H1 (cell line): ENCODE measurements around the gene MAFG. TPM values are rescaled to one million over a fixed set of nuclear protein-coding genes. Genes with fewer than 3 reads are reported as not detected.

Experiments used
- ASH2L ChIP-seq: fragments of 200-600, 300-600 bp; sonication (generic); IDR thresholded peaks from one replicate; pipeline ENCODE4 v1.7.1; 2017; ENCODE audit warnings: low read length
- CEBPB ChIP-seq: IDR thresholded peaks from 2 replicates; pipeline ENCODE4 v1.6.1; 2012; ENCODE audit warnings: low read depth, low read length
- GTF2F1 ChIP-seq: IDR thresholded peaks from 2 replicates; pipeline ENCODE4 v1.6.1; 2012; ENCODE audit warnings: low read depth, low read length, improper control_type of control experiment, borderline replicate concordance
- KDM5A ChIP-seq: fragments of 200-600 bp; IDR thresholded peaks from 2 replicates; pipeline ENCODE4 v1.7.1; 2012; ENCODE audit warnings: mild to moderate bottlenecking, low read length, inconsistent platforms, mixed read lengths
- NANOG ChIP-seq: IDR thresholded peaks from 2 replicates; pipeline ENCODE4 v1.6.1; 2011; ENCODE audit warnings: low read length, low read depth, mild to moderate bottlenecking, inconsistent platforms; ENCODE audit not compliant: insufficient read depth, poor library complexity, severe bottlenecking
- RBBP5 ChIP-seq: IDR thresholded peaks from 2 replicates; pipeline ENCODE4 v1.7.1; 2012; ENCODE audit warnings: low read depth, mild to moderate bottlenecking, inconsistent platforms, low read length, moderate library complexity, borderline replicate concordance
- RNF2 ChIP-seq: fragments of 200-900, 300-1000 bp; sonication (generic); IDR thresholded peaks from 2 replicates; pipeline ENCODE4 v1.7.1; 2016; ENCODE audit warnings: borderline replicate concordance, low read depth, mild to moderate bottlenecking, antibody characterized with exemption, low read length; ENCODE audit not compliant: poor library complexity, severe bottlenecking; ENCODE audit errors: missing control alignments
- RXRA ChIP-seq: IDR thresholded peaks from 2 replicates; pipeline ENCODE4 v1.6.1; 2011; ENCODE audit warnings: low read depth, mild to moderate bottlenecking, low read length, moderate library complexity; ENCODE audit not compliant: insufficient read depth
- SIN3A ChIP-seq, 2 experiments: IDR thresholded peaks in 1 of 2; conservative IDR thresholded peaks in 1 of 2; 2 replicates each; pipeline ENCODE4 v1.6.1; 2011 to 2012; ENCODE audit warnings: low read length in 2 of 2, improper control_type of control experiment in 1 of 2, low read depth in 1 of 2, mild to moderate bottlenecking in 1 of 2
- SIX5 ChIP-seq: IDR thresholded peaks from 2 replicates; pipeline ENCODE4 v1.6.1; 2011; ENCODE audit warnings: mild to moderate bottlenecking, low read depth, low read length
- SP1 ChIP-seq: IDR thresholded peaks from 2 replicates; pipeline ENCODE4 v1.6.1; 2011; ENCODE audit warnings: low read depth, low read length
- TCF12 ChIP-seq: IDR thresholded peaks from 2 replicates; pipeline ENCODE4 v1.6.1; 2011; ENCODE audit warnings: low read depth, mild to moderate bottlenecking, low read length
- TEAD4 ChIP-seq: IDR thresholded peaks from 2 replicates; pipeline ENCODE4 v1.6.1; 2012; ENCODE audit warnings: low read depth, low read length, inconsistent platforms, mixed read lengths
- polyA plus RNA-seq, 7 experiments: library from polyadenylated mRNA; depleted of rRNA in 3 of 7; stranded (reverse) in 5 of 7; unstranded in 2 of 7; fragments of >200 nt in 5 of 7; fragments of 200-250 nt in 2 of 7; gene quantifications; 1 replicate in 5 of 7; 2 replicates in 1 of 7; 4 replicates in 1 of 7; pipeline versions ENCODE4 v1.2.1 to v1.2.3, GENCODE V29; 2011 to 2013; ENCODE audit warnings: missing spikeins in 2 of 7, mixed read lengths in 2 of 7
- total RNA-seq: library from RNA; stranded (reverse); fragmentation: NEBNext Ultra II Directional; extraction: Animal tissue kit (Norgen Biotek cat#: 25700); gene quantifications from 2 replicates; pipeline ENCODE4 v1.2.1, GENCODE V29; 2021
- TF ChIP-seq, protein P1 (sequence below): IDR thresholded peaks from 2 replicates; pipeline ENCODE4 v1.6.1; 2012; ENCODE audit warnings: low read length, inconsistent platforms
- TF ChIP-seq, protein P2 (sequence below): IDR thresholded peaks from 2 replicates; pipeline ENCODE4 v1.6.1; 2012; ENCODE audit warnings: inconsistent platforms

Gene MAFG
- total and polyA plus RNA-seq, 2 of the 8 experiments (the other 6 are each of a cell fraction or from before 2014, with no cell fraction given) = 25.5 to 26.9 TPM

DNA sequence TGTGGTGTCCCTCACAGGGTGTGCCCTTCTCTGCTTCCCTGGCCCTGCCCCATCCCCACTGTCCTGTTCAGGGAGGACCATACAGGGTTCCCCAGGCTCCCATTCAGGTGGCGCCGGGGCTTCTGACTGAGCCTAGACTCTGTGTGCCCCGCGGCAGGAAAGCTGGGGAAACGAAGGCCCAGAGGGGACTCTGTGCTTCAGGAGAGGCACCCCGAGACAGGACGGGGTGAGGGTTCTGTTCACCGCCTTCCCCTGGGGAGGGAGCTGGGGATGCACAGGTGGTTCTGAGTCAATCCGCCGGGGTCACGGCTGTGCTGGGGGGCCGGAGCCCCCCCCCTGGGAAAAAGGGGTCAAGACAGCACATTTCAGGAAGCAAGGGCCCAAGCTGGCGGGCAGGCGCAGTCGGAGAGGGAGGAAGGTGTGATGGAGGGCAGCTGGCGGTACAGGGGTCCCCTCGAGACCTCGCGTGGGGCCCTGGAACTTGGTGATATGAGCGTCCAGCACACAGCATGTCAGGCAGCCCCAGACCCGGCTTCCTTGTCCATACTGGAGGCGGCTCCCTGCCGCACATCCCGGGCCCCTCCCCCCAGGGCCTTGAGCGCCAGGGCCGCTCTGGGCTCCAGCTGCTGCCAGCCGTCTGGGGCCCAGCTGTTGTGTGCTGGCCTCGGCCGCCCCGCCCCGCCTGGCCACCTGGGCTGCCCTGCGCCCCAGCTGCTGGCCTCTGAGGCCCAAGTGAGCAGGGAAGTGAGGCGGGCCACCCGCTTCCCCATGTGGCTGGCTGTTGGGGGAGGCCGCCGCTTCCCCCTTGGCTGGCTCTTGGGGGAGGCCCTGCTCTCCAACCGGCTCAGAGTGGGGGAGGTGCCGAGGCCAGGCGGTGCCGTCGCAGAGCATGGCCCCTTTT lies 39.1 kb upstream of the MAFG start (continued):
- TF ChIP-seq TCF12 (peak; percentile 71), SIN3A (conservative IDR thresholded peaks at IDR 0.05 in 1 of 2, IDR thresholded peaks at IDR 0.05 in 1 of 2; ENCODE audit: low read depth in 1 of 2, low read length in 2 of 2) (peak in 1 of 2 experiments; percentile 53; a peak in 1 of 4 replicates), RNF2 (peak; percentile 12), GTF2F1 (no peak), RBBP5 (peak; percentile 27; the same call in 1 of the 2 replicates), TEAD4 (no peak), KDM5A (no peak), RXRA (no peak), ASH2L (peak; percentile 59), NANOG (no peak), SP1 (0 out of 2 replicates have a peak, but pooled peaks have one; percentile 18), CEBPB (no peak), SIX5 (no peak)
- TF ChIP-seq, protein P1, sequence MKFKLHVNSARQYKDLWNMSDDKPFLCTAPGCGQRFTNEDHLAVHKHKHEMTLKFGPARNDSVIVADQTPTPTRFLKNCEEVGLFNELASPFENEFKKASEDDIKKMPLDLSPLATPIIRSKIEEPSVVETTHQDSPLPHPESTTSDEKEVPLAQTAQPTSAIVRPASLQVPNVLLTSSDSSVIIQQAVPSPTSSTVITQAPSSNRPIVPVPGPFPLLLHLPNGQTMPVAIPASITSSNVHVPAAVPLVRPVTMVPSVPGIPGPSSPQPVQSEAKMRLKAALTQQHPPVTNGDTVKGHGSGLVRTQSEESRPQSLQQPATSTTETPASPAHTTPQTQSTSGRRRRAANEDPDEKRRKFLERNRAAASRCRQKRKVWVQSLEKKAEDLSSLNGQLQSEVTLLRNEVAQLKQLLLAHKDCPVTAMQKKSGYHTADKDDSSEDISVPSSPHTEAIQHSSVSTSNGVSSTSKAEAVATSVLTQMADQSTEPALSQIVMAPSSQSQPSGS = no peak
- TF ChIP-seq, protein P2, sequence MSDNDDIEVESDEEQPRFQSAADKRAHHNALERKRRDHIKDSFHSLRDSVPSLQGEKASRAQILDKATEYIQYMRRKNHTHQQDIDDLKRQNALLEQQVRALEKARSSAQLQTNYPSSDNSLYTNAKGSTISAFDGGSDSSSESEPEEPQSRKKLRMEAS = peak; percentile 37; the same call in 1 of the 2 replicates
- TF ChIP-seq, all 59 proteins: peak for 8
